HG03280 (cell line): ENCODE data around the gene LRRC49.
"Not testable (repeated sequence)": the region's sequence is repeated elsewhere in the genome, so short reads cannot be mapped to it uniquely, and the experiment has no call there.

ENCODE experiments used
- ATAC-seq: cut with Tn5 transposase; IDR thresholded peaks from one replicate; pipeline ENCODE4 v1.9.1; 2021; ENCODE audit warnings: mild to moderate bottlenecking, moderate library complexity; ENCODE audit not compliant: unreplicated experiment

LRRC49 gene

GRCh38 chr15:70974004-70974832 is 81.6 kb downstream of the LRRC49 start:
- ATAC-seq, result no peak

DNA sequence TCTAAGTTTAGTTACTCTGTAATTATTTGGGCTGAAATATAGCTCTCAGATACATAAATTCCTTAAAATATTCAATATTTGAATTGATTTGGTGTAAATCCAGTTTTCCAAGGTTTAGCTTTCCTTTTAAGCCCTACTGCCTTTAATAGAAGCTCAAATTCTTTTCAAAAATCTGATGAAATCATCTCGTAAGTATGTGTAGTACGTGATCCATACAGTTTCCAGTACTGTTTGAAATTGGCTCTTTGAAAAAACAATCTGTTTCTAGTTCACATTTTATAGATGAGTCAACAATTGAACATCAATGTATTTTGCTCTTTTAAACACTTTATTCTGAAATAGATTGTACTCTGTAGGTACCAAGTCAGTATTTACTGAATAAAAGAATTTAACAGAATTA is 84.2 kb downstream of the LRRC49 start:
- no peak for ATAC-seq

DNA sequence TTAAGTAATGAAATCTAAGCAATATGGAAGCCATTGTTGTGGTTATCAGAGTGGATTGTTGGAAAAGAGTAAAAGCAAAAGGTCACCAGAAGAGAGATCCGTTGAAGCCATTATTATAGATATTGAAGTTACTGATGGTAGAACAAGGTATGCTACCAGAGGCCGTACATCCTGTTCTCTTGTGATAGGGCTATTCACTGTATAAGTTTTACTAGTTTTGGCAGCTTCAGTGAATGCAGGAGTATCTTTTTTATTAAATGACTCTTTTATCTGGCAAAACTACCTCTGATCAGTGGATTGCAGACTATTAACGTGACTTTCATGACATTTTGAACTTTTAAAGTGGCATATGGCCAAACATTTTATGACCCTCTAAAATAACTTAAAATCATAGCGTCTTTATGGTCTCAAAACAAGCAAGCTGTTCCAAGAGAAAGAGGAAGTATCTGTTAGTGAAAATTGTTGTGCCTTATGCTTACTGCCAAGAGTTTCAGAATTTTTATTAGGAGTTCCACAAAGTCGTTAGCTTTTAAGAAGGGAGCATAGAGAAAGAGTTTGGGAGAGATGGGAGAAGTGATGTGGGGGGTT is 102.9 kb downstream of the LRRC49 start:
- ATAC-seq, result no peak

DNA sequence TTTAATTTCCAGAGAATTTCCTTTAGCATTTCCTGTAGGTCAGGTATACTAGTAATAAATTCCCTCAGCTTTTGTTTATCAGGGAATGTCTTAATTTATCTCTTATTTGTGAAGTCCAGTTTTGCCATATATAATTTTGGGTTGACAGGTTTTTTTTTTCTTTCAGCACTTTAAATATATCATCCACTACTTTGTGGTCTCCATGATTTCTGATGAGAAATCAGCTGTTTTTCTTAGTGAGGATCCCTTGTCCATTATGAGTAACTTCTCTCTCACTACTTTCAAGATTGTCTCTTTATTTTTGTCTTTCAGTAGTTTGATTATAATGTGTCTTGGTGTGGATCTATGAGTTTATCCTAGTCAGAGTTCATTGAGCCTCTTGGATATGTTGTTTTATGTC is 105.7 kb downstream of the LRRC49 start:
- no peak for ATAC-seq

DNA sequence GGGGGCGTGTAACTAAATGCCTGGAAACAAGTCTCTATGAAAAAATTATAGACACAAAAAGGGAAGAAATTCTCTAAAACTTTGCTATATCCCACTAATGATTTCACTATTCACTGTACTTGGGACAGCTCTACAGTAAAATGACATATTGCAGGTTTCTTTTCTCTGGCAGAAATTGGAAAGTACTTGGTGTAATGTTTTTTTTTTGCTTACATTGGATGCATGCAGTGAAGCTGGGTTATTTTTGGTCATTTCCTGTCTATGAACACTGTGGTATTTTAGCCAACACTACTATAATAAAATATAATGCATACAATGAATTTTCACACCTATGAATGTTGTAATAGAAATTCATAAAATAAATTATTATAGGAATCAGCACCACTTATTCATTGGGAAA is 109.7 kb downstream of the LRRC49 start:
- ATAC-seq, result no peak

DNA sequence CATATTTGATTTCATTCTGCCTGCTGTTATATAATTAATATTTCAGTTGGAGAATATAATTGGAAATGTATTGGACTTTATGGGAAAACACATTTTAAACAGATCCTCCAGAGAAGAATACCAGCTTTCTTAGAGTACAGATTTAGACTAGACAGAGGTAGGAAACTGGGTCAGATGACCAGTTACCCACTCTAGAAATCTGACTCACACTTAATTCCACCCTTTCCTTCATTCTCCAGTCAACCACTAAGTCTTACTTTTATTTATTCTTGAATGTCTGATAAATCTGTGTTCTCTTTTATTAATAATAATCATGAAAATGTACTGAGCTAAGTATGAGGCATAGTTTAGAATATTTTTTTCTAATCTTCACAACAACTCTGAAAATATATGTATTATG is 110.7 kb downstream of the LRRC49 start:
- ATAC-seq, result no peak

DNA sequence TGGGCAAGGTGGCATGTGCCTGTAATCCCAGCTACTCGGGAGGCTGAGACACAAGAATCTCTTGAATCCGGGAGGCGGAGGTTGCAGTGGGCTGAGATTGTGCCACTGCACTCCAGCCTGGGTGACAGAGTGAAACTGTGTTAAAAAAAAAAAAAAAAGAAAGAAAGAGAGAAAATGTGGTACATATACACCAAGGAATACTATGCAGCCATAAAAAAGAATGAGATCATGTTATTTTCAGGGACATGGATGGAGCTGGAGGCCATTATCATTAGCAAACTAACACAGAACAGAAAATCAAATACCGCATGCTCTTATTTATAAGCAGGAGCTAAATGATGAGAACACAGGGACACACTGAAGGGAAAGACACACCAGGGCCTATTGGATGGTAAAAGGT is 111.9 kb downstream of the LRRC49 start:
- ATAC-seq, result not testable (repeated sequence)

GRCh38 chr15:71005895-71006294 is 113.3 kb downstream of the LRRC49 start:
- no peak for ATAC-seq

GRCh38 chr15:71008250-71008870 is 115.7 kb downstream of the LRRC49 start:
- no peak for ATAC-seq

- no peak for ATAC-seq
These were observed 117.8 kb downstream of the LRRC49 start for GRCh38 chr15:71010472-71010871.

DNA sequence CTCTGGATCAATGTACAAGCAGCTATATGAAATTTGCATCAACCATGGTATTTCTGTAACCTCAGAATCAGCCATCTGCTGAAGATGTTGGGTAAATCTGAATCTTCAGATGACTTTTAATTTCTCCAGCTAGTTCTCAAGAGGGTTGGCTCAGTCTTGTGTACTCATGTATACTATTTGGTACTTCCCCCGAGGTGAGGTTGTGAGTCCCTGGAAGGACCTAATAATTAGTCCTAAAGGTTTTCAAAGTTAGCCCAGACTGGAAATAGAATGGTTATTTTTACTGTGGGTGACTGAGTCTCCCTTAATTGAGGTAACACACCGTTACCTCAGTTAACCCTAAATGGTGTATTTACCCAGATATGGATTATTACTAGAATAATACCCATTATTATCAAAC is 118.4 kb downstream of the LRRC49 start:
- no peak for ATAC-seq

DNA sequence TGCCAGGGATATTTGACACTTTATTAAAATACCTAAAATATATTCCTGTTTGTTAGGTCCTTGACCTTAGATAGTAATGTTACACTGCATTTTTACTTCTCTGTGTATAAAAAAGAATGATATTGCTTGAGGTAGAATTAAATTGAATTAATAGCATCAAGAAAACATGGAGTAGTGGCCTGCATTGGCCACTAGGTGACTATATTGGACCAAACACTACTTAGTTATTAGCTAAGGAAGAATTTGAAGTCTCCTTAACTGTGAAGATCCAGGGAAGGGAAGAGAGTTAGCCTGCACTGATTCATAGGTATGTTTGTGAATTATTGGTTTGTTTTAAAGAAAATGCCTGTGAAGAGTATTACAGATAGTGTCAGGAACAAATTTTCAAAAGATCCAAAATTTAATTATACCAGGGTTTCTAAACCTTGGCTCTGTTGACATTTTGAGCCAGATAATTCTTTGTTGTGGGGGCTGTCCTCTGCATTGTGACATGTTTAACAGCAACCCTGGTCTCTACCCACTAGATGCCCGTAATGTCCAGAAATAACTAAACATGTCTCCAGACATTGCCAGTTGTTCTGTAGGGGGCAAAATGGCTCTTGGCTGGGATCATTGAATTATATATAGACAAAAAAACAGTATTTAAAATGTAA is 119.0 kb downstream of the LRRC49 start:
- no peak for ATAC-seq

DNA sequence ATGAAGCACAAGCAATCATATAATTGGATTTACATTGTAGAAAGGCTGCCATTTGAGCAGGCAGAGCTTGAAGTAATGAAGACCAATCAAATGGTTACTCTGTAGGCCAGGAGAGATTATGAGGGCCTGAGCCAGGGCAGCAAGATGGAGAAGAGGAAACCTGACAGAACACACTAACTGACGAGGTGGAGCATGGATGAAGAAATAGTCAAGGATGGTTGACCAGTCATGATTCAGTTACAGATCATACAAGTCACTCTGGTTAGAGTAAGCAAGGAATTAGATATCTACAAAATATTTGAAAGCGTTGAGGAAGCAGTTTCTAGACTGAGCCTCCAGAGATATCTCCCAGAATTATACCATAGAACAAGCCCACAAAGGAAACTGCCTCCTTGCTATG is 120.8 kb downstream of the LRRC49 start:
- ATAC-seq, result no peak

DNA sequence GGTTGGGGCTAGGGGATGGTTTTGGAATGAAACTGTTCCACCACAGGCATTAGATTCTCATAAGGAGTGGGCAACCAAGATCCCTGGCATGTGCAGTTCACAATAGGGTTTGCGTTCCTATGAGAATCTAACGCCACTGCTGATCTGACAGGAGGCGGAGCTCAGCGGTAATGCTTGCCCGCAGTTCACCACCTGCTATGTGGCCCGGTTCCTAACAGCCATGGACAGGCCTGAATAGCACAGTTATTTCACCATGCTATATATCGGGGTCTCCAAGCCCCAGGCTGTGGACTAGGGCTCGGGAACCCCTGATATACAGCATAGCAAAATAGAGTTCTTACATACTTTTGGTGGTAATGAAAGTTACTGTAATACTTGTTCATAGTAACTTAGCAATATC is 122.7 kb downstream of the LRRC49 start:
- ATAC-seq, result no peak

GRCh38 chr15:71031232-71031631 is 138.6 kb downstream of the LRRC49 start:
- not testable (repeated sequence) for ATAC-seq

DNA sequence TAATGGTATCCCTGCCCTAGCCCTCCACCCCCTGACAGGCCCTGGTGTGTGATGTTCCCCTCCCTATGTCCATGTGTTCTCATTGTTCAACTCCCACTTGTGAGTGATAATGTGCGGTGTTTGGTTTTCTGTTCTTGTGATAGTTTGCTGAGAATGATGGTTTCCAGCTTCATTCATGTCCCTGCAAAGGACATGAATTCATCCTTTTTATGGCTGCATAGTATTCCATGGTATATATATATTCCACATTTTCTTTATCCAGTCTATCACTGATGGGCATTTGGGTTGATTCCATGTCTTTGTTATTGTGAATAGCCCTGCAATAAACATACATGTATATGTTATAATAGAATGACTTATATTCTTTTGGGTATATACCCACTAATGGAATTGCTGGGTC is 142.9 kb downstream of the LRRC49 start:
- not testable (repeated sequence) for ATAC-seq

- no peak for ATAC-seq
These were observed 149.8 kb downstream of the LRRC49 start for GRCh38 chr15:71042356-71042922.

DNA sequence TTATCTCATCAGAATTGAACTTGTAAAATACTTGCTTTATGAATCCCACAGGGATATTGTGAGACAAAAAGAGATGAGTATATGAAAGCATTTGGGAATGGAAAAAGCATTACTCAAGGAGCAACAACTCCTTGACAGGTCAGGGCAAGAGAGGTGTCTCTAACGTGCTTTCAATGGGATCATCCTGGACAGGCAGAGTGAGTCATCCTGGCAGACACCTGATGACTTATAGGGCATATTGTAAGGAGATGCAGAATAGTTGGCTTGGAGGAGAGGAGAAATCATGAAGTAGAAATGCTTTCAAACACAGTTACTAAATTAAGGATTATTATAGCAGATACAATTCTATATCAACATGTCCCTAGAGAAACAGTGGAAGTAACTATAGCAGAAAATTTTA is 150.7 kb downstream of the LRRC49 start:
- ATAC-seq, result no peak

- no peak for ATAC-seq
These were observed 151.4 kb downstream of the LRRC49 start for GRCh38 chr15:71044006-71044405.

GRCh38 chr15:71046146-71046545 is 153.5 kb downstream of the LRRC49 start:
- ATAC-seq, result not testable (repeated sequence)

DNA sequence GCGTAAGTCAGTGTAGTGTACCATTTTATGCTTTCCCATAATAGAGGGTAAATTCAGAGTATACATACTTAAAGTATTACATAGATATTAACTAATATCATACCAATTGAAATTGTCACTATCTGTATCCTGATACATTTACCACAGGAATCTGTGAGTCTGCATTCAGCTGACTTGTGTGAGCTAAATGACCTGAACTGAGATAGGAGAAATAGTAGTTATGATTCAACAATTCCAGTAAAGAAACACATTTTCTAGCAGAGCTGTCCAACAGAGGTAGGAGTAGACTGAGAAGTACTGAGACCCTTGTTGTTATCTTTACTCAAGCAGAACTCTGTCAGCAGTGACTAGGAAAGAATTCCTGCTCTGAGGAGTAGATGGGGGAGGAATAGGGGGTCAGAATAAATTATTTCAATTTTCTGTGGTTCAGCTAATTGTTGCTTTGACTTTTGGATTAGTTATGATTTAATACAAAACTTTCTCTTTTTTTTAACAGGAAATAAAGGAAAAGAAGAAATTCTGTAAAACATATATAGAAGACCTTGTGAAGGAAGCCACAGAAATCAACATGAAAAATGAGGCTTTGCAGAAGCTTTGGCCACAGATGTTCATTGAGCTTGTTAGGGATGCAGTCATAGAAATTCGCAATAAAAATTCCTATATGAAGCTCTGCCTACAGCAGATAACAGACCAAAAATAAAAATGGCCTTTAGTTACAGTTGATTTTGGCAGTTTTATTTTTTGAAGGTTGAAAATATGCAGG is 156.5 kb downstream of the LRRC49 start:
- no peak for ATAC-seq
